Measurements from ENCODE around the gene ALK. TPM values are rescaled to one million over a fixed set of nuclear protein-coding genes. Genes with fewer than 3 reads are reported as not detected.

The ALK gene
- total RNA-seq, 1 experiment from 2014 or later = not detected

DNA sequence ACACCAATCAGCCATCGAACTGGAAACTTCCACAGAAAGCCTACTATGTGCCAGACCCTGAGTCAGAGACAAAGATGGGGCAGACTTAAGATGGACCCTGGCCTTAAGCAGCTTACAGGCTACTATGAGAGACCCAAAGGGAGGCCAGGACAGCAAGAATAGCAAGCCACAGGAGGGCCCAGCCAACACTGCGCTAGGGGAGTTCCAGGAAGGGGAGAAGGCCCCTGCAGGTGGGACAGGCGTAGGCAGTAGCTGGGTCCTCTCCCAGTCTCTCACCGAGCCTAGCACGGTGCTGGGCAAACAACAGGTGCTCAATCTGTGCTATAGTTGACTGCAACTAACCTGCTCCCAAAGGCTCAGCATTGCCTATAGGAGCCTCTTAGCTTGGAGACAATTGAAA is 670.0 kb downstream of the ALK start:
- no peaks in the 10 kb centered on the region; the same call in none of the 2 replicates for H3K27me3 Mint-ChIP-seq (ENCODE audit: low read depth)
- Histone ChIP-seq H3K9ac (ENCODE audit: extremely low read depth, insufficient read length, low read length) (no peak overlapping the region), H3K14ac (ENCODE audit: insufficient read depth, low read length) (no peak overlapping the region; the same call in 1 of the 2 replicates), H3K23ac (ENCODE audit: insufficient read length, low read depth, low read length) (no peak overlapping the region), H3K9me3 (ENCODE audit: control insufficient read depth, low read depth, low read length) (no peaks in the 10 kb centered on the region), H3K79me2 (ENCODE audit: insufficient read depth, low read length) (no peaks in the 10 kb centered on the region), H4K8ac (replicated peaks; ENCODE audit: insufficient read length, low read depth, low read length) (no peak overlapping the region), H3K27me3 (ENCODE audit: insufficient read depth, low read length) (no peaks in the 10 kb centered on the region), H4K91ac (ENCODE audit: insufficient read length, low read depth, low read length) (no peak overlapping the region), H3K27ac (ENCODE audit: insufficient read length, low read depth, low read length) (no peak overlapping the region), H3T11ph (ENCODE audit: low read length) (no peak overlapping the region), H3K4ac (ENCODE audit: low read depth, low read length) (no peak overlapping the region), H2BK120ac (ENCODE audit: low read depth, low read length, poor library complexity, severe bottlenecking) (no peak overlapping the region), H2BK15ac (ENCODE audit: low read depth, low read length) (no peak overlapping the region), H3K56ac (ENCODE audit: insufficient read length, low read depth, low read length) (no peak overlapping the region), H4K5ac (ENCODE audit: insufficient read length, low read depth, low read length) (no peak overlapping the region), H4K20me1 (ENCODE audit: control insufficient read depth, insufficient read depth, insufficient read length) (no peaks in the 10 kb centered on the region), H3K18ac (ENCODE audit: insufficient read length, low read depth, low read length) (no peak overlapping the region), H3K4me2 (ENCODE audit: insufficient read depth, insufficient read length, low read length) (no peak overlapping the region), H3K4me1 (ENCODE audit: insufficient read depth, low read length) (no peaks in the 10 kb centered on the region), H2AFZ (ENCODE audit: low read length) (no peak overlapping the region), H3K23me2 (ENCODE audit: insufficient read length, low read depth, low read length, poor library complexity, severe bottlenecking) (no peaks in the 10 kb centered on the region), H2AK5ac (ENCODE audit: insufficient read length, low read length) (no peak overlapping the region), H2BK20ac (ENCODE audit: low read depth, low read length, poor library complexity, severe bottlenecking) (no peak overlapping the region), H2BK12ac (ENCODE audit: insufficient read length, low read depth, low read length) (no peak overlapping the region), H2BK5ac (ENCODE audit: insufficient read length, low read length) (no peak overlapping the region), H3K79me1 (ENCODE audit: insufficient read depth, low read depth, low read length, poor library complexity, severe bottlenecking) (no peaks in the 10 kb centered on the region)
- no peak for DNase-seq
- H3K4me3 Mint-ChIP-seq = no peak overlapping the region
- H3K4me1 Mint-ChIP-seq = 0 out of 4 replicates have a peak, but pooled peaks cover 0 to 3% of the 10 kb centered on the region in 2 experiments
- H3K36me3 Mint-ChIP-seq (ENCODE audit: insufficient read depth in 1 of 3, low read depth in 3 of 3) = no peaks in the 10 kb centered on the region
- TF ChIP-seq, protein P1, sequence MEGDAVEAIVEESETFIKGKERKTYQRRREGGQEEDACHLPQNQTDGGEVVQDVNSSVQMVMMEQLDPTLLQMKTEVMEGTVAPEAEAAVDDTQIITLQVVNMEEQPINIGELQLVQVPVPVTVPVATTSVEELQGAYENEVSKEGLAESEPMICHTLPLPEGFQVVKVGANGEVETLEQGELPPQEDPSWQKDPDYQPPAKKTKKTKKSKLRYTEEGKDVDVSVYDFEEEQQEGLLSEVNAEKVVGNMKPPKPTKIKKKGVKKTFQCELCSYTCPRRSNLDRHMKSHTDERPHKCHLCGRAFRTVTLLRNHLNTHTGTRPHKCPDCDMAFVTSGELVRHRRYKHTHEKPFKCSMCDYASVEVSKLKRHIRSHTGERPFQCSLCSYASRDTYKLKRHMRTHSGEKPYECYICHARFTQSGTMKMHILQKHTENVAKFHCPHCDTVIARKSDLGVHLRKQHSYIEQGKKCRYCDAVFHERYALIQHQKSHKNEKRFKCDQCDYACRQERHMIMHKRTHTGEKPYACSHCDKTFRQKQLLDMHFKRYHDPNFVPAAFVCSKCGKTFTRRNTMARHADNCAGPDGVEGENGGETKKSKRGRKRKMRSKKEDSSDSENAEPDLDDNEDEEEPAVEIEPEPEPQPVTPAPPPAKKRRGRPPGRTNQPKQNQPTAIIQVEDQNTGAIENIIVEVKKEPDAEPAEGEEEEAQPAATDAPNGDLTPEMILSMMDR (conservative IDR thresholded peaks at IDR 0.05) = no peak
- no CpG with 5 or more reads among the region's 5 CpGs for WGBS (ENCODE audit: extremely low coverage, insufficient read length, low lambda C conversion rate)
- H3K9me3 Mint-ChIP-seq = no peaks in the 10 kb centered on the region
- no peak overlapping the region for H3K27ac Mint-ChIP-seq
